HCT116 (cell line): ENCODE data around the gene MAGIX. TPM values are rescaled to one million over a fixed set of nuclear protein-coding genes. Genes with fewer than 3 reads are reported as not detected.

ENCODE experiments used
- ATAC-seq: fragments of 200-7000 bp; cut with Tn5 transposase; 2 replicates; pipeline ENCODE4 v1.9.1; 2020; ENCODE audit warnings: mild to moderate bottlenecking, moderate library complexity
- BruUV-seq: library from RNA; stranded (reverse); fragments of 400-500 nt; replicated peaks from 2 replicates; lab custom pipeline; 2021; lab: Mats Ljungman, UMichigan
- CTCF ChIA-PET: fragments of 300-600 bp; sonication (Branson Sonifier 250); formaldehyde crosslinking; loops from one replicate; lab custom pipeline; 2021; ENCODE audit warnings: antibody characterized with exemption; lab: Charles Lee
- POLR2A ChIA-PET: fragments of 300-600, 350-600 bp; sonication (Branson Sonifier 250); formaldehyde crosslinking; loops from one replicate; lab custom pipeline; 2021; ENCODE audit warnings: antibody characterized with exemption; lab: Charles Lee
- RAD21 ChIA-PET, 2 experiments: fragments of 300-600 bp; sonication (Branson Sonifier 250); formaldehyde crosslinking; loops; one replicate each; lab custom pipeline; 2023; ENCODE audit warnings: low total read pairs in 2 of 2; ENCODE audit not compliant: uncharacterized antibody in 2 of 2, unreplicated experiment in 2 of 2, low non-redundant PET in 1 of 2; lab: Charles Lee
- DNase-seq: peaks from one replicate; pipeline ENCODE4 v3.0.0-alpha.2; 2010; ENCODE audit warnings: low read depth, low spot score
- H2AFZ ChIP-seq: fragments of 200-600 bp; shearing (Covaris generic), sonication (generic); 2 replicates; pipeline ENCODE4 v1.6.1; 2017; ENCODE audit warnings: low read depth, mixed run types, mixed read lengths, antibody characterized with exemption, low read length; ENCODE audit not compliant: poor library complexity, severe bottlenecking
- H3K27ac ChIP-seq: 2 replicates; pipeline ENCODE4 v1.5.1; 2012; ENCODE audit warnings: low read depth, low read length
- H3K27me3 ChIP-seq: fragments of 200-600 bp; sonication (generic); 2 replicates; pipeline ENCODE4 v1.6.1; 2016; ENCODE audit warnings: mixed run types, low read length, mixed read lengths; ENCODE audit not compliant: insufficient read depth
- H3K36me3 ChIP-seq, 2 experiments: fragments of 200-500 bp in 1 of 2; fragments of 200-600 bp in 1 of 2; sonication (Bioruptor generic) in 1 of 2; sonication (generic) in 1 of 2; 2 replicates each; pipeline versions ENCODE4 v1.5.1 to v1.6.1; 2014 to 2016; ENCODE audit warnings: low read length in 2 of 2, inconsistent platforms in 1 of 2, mixed read lengths in 1 of 2, mixed run types in 1 of 2; ENCODE audit not compliant: insufficient read depth in 2 of 2, control insufficient read depth in 1 of 2
- H3K4me1 ChIP-seq, 2 experiments: fragments of 200-600 bp in 1 of 2; sonication (generic) in 1 of 2; 2 replicates each; pipeline versions ENCODE4 v1.5.1 to v1.6.1; 2012 to 2017; ENCODE audit warnings: low read length in 2 of 2, inconsistent platforms in 1 of 2, mild to moderate bottlenecking in 1 of 2, mixed read lengths in 1 of 2, mixed run types in 1 of 2, moderate library complexity in 1 of 2; ENCODE audit not compliant: insufficient read depth in 2 of 2, control insufficient read depth in 1 of 2
- H3K4me2 ChIP-seq: fragments of 200-600 bp; sonication (generic); 2 replicates; pipeline ENCODE4 v1.6.1; 2017; ENCODE audit warnings: mixed run types, low read length, mixed read lengths
- H3K4me3 ChIP-seq, 2 experiments: fragments of 200-600 bp in 1 of 2; sonication (generic) in 1 of 2; replicated peaks in 1 of 2; 2 replicates each; pipeline ENCODE4 v1.5.1; 2011 to 2016; ENCODE audit warnings: low read length in 2 of 2, control low read depth in 1 of 2, low read depth in 1 of 2, mild to moderate bottlenecking in 1 of 2, mixed read lengths in 1 of 2, mixed run types in 1 of 2
- H3K79me2 ChIP-seq: fragments of 200-600 bp; sonication (generic); 2 replicates; pipeline ENCODE4 v1.6.1; 2017; ENCODE audit warnings: mild to moderate bottlenecking, mixed run types, low read length, moderate library complexity, mixed read lengths; ENCODE audit not compliant: insufficient read depth
- H3K9ac ChIP-seq: fragments of 200-600 bp; sonication (generic); 2 replicates; pipeline ENCODE4 v1.6.1; 2016; ENCODE audit warnings: low read length, mixed read lengths
- H3K9me2 ChIP-seq: fragments of 200-600 bp; sonication (generic), shearing (Covaris generic); 2 replicates; pipeline ENCODE4 v1.6.1; 2017; ENCODE audit warnings: mixed run types, mild to moderate bottlenecking, moderate library complexity; ENCODE audit not compliant: insufficient read depth
- H3K9me3 ChIP-seq, 2 experiments: fragments of 200-500 bp in 1 of 2; fragments of 200-600 bp in 1 of 2; sonication (Bioruptor generic) in 1 of 2; sonication (generic) in 1 of 2; 2 replicates each; pipeline ENCODE4 v1.6.1; 2014 to 2017; ENCODE audit warnings: low read length in 2 of 2, mixed read lengths in 2 of 2, inconsistent platforms in 1 of 2, low read depth in 1 of 2, mild to moderate bottlenecking in 1 of 2, mixed run types in 1 of 2, moderate library complexity in 1 of 2; ENCODE audit not compliant: control insufficient read depth in 1 of 2, insufficient read depth in 1 of 2
- H4K20me1 ChIP-seq: fragments of 200-600 bp; sonication (generic), shearing (Covaris generic); 2 replicates; pipeline ENCODE4 v1.6.1; 2017; ENCODE audit warnings: mixed run types, mild to moderate bottlenecking, moderate library complexity; ENCODE audit not compliant: insufficient read depth
- EZH2 ChIP-seq: fragments of 200-600 bp; sonication (generic); IDR thresholded peaks from 2 replicates; pipeline ENCODE4 v1.6.1; 2017; ENCODE audit warnings: antibody characterized with exemption, mixed run types
- REST ChIP-seq: IDR thresholded peaks from 2 replicates; pipeline ENCODE4 v1.6.1; 2012; ENCODE audit warnings: low read depth
- intact Hi-C: fragments of 100-400 bp; cut with micrococcal nuclease; formaldehyde crosslinking; loops from 2 replicates; pipeline ENCODE4 v1.10.0; 2022
- total RNA-seq: library from RNA; stranded (reverse); gene quantifications from one replicate; pipeline ENCODE4 v1.2.1, GENCODE V29; 2021; ENCODE audit not compliant: unreplicated experiment

Gene MAGIX
- total RNA-seq, 1 experiment from 2014 or later = 2.6 TPM

- ChIA-PET RAD21 (interaction anchor here in 1 of 2 experiments (0.7 kb wide), 1 partner anchor 20 kb away, joined by 5 read pairs; no protein-coding TSS in a partner anchor), POLR2A (no interaction called here), CTCF (no interaction called here)
- H3K4me3 ChIP-seq = no peak overlapping the region
- H3K79me2 ChIP-seq = peaks cover 34% of the 10 kb centered on the region
- no peak overlapping the region for H3K4me2 ChIP-seq
- H3K4me1 ChIP-seq = peaks cover 9 to 43% of the 10 kb centered on the region in 2 experiments; a peak in 3 of 4 replicates
- TF ChIP-seq REST = no peak
- no peak for TF ChIP-seq EZH2
- DNase-seq (no peak), ATAC-seq (no peak)
- peaks cover 4% of the 10 kb centered on the region in 2 experiments; a peak in 3 of 4 replicates for H3K36me3 ChIP-seq
- no peaks in the 10 kb centered on the region for H3K27me3 ChIP-seq
- no peak overlapping the region for H3K27ac ChIP-seq
- intact Hi-C loops = no loop called here
- H3K9me2 ChIP-seq = no peaks in the 10 kb centered on the region
- BruUV-seq = no TSS peak
- no peak overlapping the region for H2AFZ ChIP-seq
- H4K20me1 ChIP-seq = no peaks in the 10 kb centered on the region
- no peaks in the 10 kb centered on the region for H3K9me3 ChIP-seq
- no peak overlapping the region for H3K9ac ChIP-seq
These were observed 12.2 kb downstream of the MAGIX start for GRCh38 chrX:49174723-49175122.
